Measurements from ENCODE around the gene SSPN.

DNA sequence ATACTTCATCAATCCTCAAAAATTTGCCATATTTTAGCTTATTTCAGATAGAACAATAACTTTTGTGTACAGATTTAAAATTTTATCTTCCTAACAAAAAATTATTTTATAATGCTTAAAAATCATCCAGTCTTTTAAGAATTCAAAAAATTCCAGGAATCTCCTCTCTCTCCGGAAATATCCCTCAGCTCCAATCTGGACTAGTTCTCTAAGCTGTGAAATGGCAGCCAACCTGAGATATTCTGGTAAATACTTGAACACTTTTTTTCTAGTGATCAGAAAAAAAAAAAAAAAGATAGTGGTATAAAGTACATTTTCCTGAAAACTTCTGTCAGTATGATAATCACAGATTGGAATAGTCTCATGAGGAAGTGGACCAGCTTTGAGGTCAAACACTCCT is 57.6 kb downstream of the SSPN start:
- no peak for TF ChIP-seq CTCF (IDR thresholded peaks at IDR 0.05)
- no peak for TF ChIP-seq POLR2A (IDR thresholded peaks at IDR 0.05)
- TF ChIP-seq EP300 (IDR thresholded peaks at IDR 0.05): no peak
